HG02852 (cell line): Measurements from ENCODE around the gene NDUFAF7.
"Not testable (repeated sequence)": the region's sequence is repeated elsewhere in the genome, so short reads cannot be mapped to it uniquely, and the experiment has no call there.

Experiments used
- ATAC-seq: cut with Tn5 transposase; IDR thresholded peaks from one replicate; pipeline ENCODE4 v1.9.1; 2021; ENCODE audit warnings: mild to moderate bottlenecking, moderate library complexity; ENCODE audit not compliant: unreplicated experiment

Gene NDUFAF7, protein sequence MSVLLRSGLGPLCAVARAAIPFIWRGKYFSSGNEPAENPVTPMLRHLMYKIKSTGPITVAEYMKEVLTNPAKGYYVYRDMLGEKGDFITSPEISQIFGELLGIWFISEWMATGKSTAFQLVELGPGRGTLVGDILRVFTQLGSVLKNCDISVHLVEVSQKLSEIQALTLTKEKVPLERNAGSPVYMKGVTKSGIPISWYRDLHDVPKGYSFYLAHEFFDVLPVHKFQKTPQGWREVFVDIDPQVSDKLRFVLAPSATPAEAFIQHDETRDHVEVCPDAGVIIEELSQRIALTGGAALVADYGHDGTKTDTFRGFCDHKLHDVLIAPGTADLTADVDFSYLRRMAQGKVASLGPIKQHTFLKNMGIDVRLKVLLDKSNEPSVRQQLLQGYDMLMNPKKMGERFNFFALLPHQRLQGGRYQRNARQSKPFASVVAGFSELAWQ

GRCh38 chr2:37231241-37232130 lies at the start of gene NDUFAF7, which contains the start of gene CEBPZ:
NDUFAF7 (plus strand) TSS chr2:37231658; CDS start chr2:37231706, 48 bp downstream.
CEBPZ (minus strand) TSS chr2:37231596; CDS start chr2:37231567, 29 bp downstream.
- ATAC-seq: peak; percentile 94

- no peak for ATAC-seq
Observed at GRCh38 chr2:37181726-37182684, 49.5 kb upstream of the NDUFAF7 start.

- no peak for ATAC-seq
Observed at GRCh38 chr2:37188570-37188969, 42.9 kb upstream of the NDUFAF7 start, which contains the start of gene SULT6B1. SULT6B1 (minus strand) TSS chr2:37188670; CDS start chr2:37188640, 30 bp downstream.

DNA sequence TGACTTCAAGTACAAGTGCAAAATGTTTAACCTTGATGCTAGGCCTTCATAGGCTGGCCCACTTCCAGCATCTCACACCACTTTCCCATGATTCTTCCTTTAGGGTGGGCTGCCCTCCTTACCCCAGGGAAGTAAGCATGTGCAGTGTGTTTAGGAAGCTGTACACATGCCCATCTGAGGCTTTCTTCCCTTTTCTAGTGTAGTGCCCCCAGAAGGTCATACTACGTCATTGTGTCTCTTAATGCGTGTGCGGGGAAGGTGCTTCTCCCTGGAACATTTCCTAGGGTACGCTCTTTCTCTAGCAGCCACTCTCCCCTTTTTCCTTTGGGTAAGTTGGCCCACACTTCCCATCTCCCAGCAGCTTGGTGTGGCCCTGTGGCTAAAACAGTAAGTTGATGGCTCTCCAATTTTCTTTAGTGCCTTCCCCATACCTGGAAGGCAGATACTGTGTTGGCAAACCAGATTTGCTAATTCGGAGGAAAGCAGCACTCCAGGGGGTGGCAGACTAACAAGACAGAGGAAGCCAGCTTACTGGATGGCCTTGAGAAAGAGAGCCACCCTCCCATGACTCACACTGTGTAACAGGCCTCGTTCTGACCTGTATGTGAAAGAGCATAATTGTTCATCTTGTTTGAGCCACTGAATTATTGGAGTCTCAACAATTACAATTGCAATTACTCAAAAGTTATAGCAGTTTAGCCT lies 41.9 kb upstream of the NDUFAF7 start:
- no peak for ATAC-seq

GRCh38 chr2:37190290-37190689 lies 41.2 kb upstream of the NDUFAF7 start:
- no peak for ATAC-seq

DNA sequence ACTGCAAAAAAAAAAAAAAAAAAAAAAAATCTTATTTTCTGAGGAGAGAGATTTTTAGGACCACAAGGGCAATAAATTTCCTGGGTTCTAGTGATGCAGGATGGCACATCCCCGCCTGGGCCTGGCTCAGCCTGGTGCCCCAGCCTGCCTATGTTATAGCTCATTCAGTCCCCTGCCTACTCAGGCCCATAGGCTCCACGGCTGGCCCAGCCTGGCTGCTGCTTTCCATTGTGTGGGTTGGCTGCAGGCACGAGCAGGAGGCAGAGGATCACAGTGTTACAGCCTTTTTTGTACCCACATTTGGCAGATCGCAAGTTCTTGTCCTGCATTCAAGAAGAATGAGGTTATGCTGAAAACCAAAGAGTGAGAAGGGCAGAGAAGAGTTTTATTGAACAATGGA lies 40.2 kb upstream of the NDUFAF7 start:
- no peak for ATAC-seq

GRCh38 chr2:37191747-37192146 lies 39.7 kb upstream of the NDUFAF7 start:
- no peak for ATAC-seq

GRCh38 chr2:37192551-37192950 lies 38.9 kb upstream of the NDUFAF7 start:
- no peak for ATAC-seq

DNA sequence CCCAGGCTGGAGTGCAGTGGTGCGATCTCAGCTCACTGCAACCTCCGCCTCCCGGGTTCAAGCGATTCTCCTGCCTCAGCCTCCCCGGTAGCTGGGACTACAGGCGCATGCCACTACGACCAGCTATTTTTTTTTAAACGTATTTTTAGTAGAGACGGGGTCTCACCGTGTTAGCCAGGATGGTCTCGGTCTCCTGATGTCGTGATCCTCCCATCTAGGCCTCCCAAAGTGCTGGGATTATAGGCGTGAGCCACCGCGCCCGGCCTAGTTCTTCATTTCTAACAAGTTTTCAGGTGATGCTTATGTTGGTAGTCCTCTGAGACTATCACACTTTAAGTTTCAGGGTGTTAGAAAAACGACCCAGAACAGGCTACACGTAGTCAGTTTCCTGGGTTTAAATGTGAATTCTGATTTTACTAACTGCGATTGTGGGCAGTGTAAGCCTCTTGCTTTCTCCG lies 35.6 kb upstream of the NDUFAF7 start:
- not testable (repeated sequence) for ATAC-seq

DNA sequence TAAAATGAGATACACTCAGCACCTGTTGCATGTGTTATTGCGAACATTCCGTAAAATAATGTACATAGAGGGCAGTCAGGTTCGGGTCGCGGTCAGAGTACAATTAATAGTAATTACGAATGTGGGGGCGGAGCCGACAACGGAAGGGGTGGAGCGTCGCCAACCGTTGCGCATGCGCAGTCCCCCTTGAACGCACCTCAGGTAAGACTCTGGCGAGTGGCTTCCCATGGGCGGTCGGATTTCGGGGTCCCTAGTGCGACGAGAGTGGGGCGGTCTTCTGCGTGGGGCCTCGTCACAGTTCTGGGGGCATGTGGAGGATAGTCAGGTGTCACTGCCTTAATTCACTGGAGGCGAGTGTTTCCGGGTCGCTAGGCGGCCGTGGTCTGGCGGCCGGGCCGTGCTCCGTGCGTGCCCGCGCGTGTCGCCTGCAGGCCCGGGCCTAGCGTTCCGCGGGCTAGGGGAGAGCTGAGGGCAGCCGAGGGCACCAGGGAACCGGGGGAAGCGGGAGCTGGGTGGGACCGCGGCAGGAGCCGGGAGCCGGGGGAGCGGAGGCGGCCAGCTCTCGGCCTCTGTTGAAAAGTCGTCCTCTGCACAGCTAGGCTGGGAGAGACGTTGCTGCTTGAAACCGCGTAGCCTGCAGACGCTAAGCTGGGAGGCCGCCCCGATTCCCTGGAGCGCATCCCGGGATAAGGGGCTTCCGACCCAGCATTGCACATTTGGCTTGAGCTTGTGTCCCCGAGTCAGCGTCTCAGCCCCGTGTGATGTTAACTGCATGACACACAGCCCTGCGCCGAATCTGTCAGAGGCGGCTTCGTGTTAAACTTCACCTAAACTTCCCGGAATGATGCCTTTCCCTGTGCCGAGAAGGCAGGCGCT lies 34.9 kb upstream of the NDUFAF7 start, which contains the start of gene CEBPZOS:
CEBPZOS (plus strand) TSS at position 177 of the 876 bp plus-strand sequence. CDS start 3,209 bp downstream, outside the sequence.
- peak; percentile 70 for ATAC-seq

DNA sequence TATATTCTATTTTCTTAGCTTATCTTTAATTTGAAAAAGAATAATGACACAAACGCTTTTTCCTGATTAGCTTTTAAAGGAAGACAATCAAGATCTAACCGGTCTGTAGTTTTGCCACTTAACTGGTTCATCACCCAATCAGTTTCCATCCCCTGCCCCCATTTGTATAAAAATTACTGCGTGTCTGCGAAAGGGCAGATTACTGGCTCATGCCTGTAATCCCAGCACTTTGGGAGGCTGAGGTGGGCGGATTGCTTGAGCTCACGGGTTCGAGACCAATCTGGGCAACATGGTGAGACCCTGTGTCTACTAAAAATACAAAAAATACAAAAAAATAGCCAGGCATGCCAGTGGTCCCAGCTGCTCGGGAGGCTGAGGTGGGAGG lies 32.8 kb upstream of the NDUFAF7 start:
- no peak for ATAC-seq

- ATAC-seq: no peak
Observed at GRCh38 chr2:37201208-37201607, 30.2 kb upstream of the NDUFAF7 start.

GRCh38 chr2:37201766-37202165 lies 29.7 kb upstream of the NDUFAF7 start:
- ATAC-seq: no peak

- ATAC-seq: no peak
Observed at GRCh38 chr2:37203708-37204107, 27.8 kb upstream of the NDUFAF7 start.

GRCh38 chr2:37205071-37205661 lies 26.3 kb upstream of the NDUFAF7 start:
- ATAC-seq: not testable (repeated sequence)

GRCh38 chr2:37205689-37206341 lies 25.6 kb upstream of the NDUFAF7 start:
- no peak for ATAC-seq

DNA sequence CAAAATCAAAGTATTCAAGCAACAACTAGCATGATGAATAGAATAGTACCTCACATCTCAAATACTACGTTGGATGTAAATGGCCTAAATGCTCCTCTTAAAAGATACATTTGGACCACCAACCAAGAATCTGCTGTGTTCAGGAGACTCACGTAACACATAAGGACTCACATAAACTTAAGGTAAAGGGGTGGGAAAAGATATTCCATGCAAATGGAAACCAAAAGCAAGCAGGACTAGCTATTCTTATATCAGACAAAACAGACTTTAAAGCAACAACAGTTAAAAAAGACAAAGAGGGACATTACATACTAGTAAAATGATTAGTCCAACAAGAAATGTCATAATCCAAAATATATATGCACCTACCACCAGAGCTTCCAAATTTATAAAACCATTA lies 24.7 kb upstream of the NDUFAF7 start:
- not testable (repeated sequence) for ATAC-seq

DNA sequence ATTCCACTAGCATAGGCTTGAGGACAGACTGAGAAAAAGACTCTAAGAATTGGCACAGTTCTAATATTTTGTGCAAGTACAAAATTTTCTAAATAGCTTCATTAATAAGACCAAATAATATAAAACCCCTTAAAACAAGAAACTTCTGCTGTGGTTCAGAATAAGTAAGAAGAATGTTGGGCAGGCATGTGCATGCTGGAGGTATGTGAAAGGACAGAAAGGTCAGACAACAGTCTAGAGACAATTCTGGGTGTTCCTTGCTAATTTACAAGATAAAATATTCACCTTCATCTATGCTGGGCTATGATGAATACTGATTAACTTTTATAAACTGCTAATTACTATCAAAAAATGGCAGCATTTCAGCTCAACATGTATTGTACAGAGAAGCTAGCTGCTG lies 20.2 kb upstream of the NDUFAF7 start:
- ATAC-seq: no peak
